ENCODE results near the gene SIGLEC9.

GRCh38 chr19:51157265-51157664 is 32.6 kb downstream of the SIGLEC9 start:
- TF ChIP-seq CTCF (IDR thresholded peaks at IDR 0.05): no peak
- no peak for TF ChIP-seq EP300 (IDR thresholded peaks at IDR 0.05)

Data from ovary (tissue), 3 donors.